Astrocyte (in vitro differentiated cells and primary cell): Measurements from ENCODE around the gene SCRN2. TPM values are rescaled to one million over a fixed set of nuclear protein-coding genes. Genes with fewer than 3 reads are reported as not detected.

Experiments used
- DNase-seq: peaks from one replicate; pipeline ENCODE4 v3.0.0-alpha.2; 2010; ENCODE audit warnings: low read depth
- FAIRE-seq: peaks from 2 replicates; lab custom pipeline; 2011; peaks lifted over from hg19 to GRCh38; lab: Jason Lieb, UNC
- H2AFZ ChIP-seq: 2 replicates; pipeline ENCODE4 v1.6.0; 2012; ENCODE audit warnings: low read depth, low read length, inconsistent platforms
- H3K27ac ChIP-seq: 2 replicates; pipeline ENCODE4 v1.5.1; 2011; ENCODE audit warnings: low read depth, low read length, inconsistent platforms
- H3K27me3 ChIP-seq: 2 replicates; pipeline ENCODE4 v1.6.0; 2011; ENCODE audit warnings: low read length, inconsistent platforms; ENCODE audit not compliant: insufficient read depth
- H3K36me3 ChIP-seq: 2 replicates; pipeline ENCODE4 v1.5.1; 2011; ENCODE audit warnings: low read length, inconsistent platforms; ENCODE audit not compliant: insufficient read depth
- H3K4me1 ChIP-seq: 2 replicates; pipeline ENCODE4 v1.5.1; 2011; ENCODE audit warnings: low read length, inconsistent platforms; ENCODE audit not compliant: insufficient read depth
- H3K4me2 ChIP-seq: 2 replicates; pipeline ENCODE4 v1.6.0; 2012; ENCODE audit warnings: low read length, inconsistent platforms
- H3K4me3 ChIP-seq: 2 replicates; pipeline ENCODE4 v1.5.1; 2011; ENCODE audit warnings: low read depth, mild to moderate bottlenecking, low read length, inconsistent platforms; ENCODE audit not compliant: insufficient read depth
- H3K79me2 ChIP-seq: 2 replicates; pipeline ENCODE4 v1.6.0; 2012; ENCODE audit warnings: mild to moderate bottlenecking, low read length, inconsistent platforms; ENCODE audit not compliant: insufficient read depth
- H3K9ac ChIP-seq: 2 replicates; pipeline ENCODE4 v1.6.0; 2012; ENCODE audit warnings: mild to moderate bottlenecking, low read length, inconsistent platforms
- H3K9me3 ChIP-seq: 2 replicates; pipeline ENCODE4 v1.5.1; 2012; ENCODE audit warnings: low read depth, mild to moderate bottlenecking, low read length, inconsistent platforms; ENCODE audit not compliant: insufficient read depth
- H4K20me1 ChIP-seq: 2 replicates; pipeline ENCODE4 v1.6.0; 2012; ENCODE audit warnings: low read length, inconsistent platforms; ENCODE audit not compliant: insufficient read depth
- H3K27ac Mint-ChIP-seq: one replicate; pipeline ENCODE4 v1.8.0; 2021; ENCODE audit warnings: mild to moderate bottlenecking, mixed read lengths; ENCODE audit not compliant: unreplicated experiment
- H3K27me3 Mint-ChIP-seq: one replicate; pipeline ENCODE4 v1.8.0; 2021; ENCODE audit warnings: low read depth, mixed read lengths; ENCODE audit not compliant: unreplicated experiment
- H3K36me3 Mint-ChIP-seq: one replicate; pipeline ENCODE4 v1.8.0; 2021; ENCODE audit warnings: low read depth, mixed read lengths; ENCODE audit not compliant: unreplicated experiment
- H3K4me1 Mint-ChIP-seq: one replicate; pipeline ENCODE4 v1.8.0; 2021; ENCODE audit warnings: low read depth, mixed read lengths; ENCODE audit not compliant: unreplicated experiment
- H3K4me3 Mint-ChIP-seq: one replicate; pipeline ENCODE4 v1.8.0; 2021; ENCODE audit warnings: mild to moderate bottlenecking, moderate library complexity, mixed read lengths; ENCODE audit not compliant: unreplicated experiment
- H3K9me3 Mint-ChIP-seq: one replicate; pipeline ENCODE4 v1.8.0; 2021; ENCODE audit warnings: mild to moderate bottlenecking, mixed read lengths; ENCODE audit not compliant: unreplicated experiment
- EZH2 ChIP-seq: IDR thresholded peaks from 2 replicates; pipeline ENCODE4 v1.6.1; 2012; ENCODE audit warnings: mild to moderate bottlenecking, low read length, inconsistent platforms; ENCODE audit not compliant: insufficient read depth
- total RNA-seq: library from RNA; stranded (reverse); gene quantifications from 2 replicates; pipeline ENCODE4 v1.2.1, GENCODE V29; 2021
- TF ChIP-seq, protein P1 (sequence below): IDR thresholded peaks from 2 replicates; pipeline ENCODE4 v1.5.1; 2011; ENCODE audit warnings: low read depth, mild to moderate bottlenecking, inconsistent platforms, low read length, moderate library complexity; ENCODE audit not compliant: insufficient read depth

Gene SCRN2
- total RNA-seq, 1 donor from 2014 or later: 17.5 TPM

DNA sequence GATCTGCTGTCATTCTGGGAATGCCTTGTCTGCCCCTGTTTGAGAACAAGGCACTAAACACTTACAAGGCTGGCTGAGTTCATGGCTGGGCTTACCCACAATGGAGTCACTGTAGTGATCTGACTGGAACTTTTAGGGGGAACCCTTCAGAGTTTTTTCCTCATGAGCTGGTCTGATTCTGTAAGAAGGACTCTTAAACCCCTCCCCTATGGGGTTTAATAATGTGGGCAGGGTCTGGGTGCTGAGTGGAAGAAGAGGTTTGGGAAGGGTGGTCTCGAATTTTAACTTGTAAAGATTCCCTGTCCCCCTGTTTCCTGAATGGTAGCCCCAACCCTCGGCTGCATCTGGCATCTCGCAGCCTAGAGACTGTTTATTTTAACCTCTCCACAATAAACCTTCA, 50.0 kb downstream of the SCRN2 start:
- TF ChIP-seq EZH2: no peak
- TF ChIP-seq, protein P1, sequence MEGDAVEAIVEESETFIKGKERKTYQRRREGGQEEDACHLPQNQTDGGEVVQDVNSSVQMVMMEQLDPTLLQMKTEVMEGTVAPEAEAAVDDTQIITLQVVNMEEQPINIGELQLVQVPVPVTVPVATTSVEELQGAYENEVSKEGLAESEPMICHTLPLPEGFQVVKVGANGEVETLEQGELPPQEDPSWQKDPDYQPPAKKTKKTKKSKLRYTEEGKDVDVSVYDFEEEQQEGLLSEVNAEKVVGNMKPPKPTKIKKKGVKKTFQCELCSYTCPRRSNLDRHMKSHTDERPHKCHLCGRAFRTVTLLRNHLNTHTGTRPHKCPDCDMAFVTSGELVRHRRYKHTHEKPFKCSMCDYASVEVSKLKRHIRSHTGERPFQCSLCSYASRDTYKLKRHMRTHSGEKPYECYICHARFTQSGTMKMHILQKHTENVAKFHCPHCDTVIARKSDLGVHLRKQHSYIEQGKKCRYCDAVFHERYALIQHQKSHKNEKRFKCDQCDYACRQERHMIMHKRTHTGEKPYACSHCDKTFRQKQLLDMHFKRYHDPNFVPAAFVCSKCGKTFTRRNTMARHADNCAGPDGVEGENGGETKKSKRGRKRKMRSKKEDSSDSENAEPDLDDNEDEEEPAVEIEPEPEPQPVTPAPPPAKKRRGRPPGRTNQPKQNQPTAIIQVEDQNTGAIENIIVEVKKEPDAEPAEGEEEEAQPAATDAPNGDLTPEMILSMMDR: no peak
- DNase-seq: no peak
- Mint-ChIP-seq H3K9me3 (no peaks in the 10 kb centered on the region), H3K4me3 (no peak overlapping the region), H3K27me3 (peaks cover 66% of the 10 kb centered on the region), H3K36me3 (no peaks in the 10 kb centered on the region), H3K4me1 (no peaks in the 10 kb centered on the region), H3K27ac (no peak overlapping the region)
- Histone ChIP-seq H3K4me2 (no peak overlapping the region), H3K9me3 (no peaks in the 10 kb centered on the region), H3K4me3 (no peak overlapping the region), H4K20me1 (no peaks in the 10 kb centered on the region), H2AFZ (no peak overlapping the region), H3K4me1 (peaks cover 6% of the 10 kb centered on the region), H3K79me2 (no peaks in the 10 kb centered on the region), H3K27ac (no peak overlapping the region), H3K27me3 (peaks cover 61% of the 10 kb centered on the region), H3K36me3 (no peaks in the 10 kb centered on the region), H3K9ac (no peak overlapping the region)
- FAIRE-seq: no peak

DNA sequence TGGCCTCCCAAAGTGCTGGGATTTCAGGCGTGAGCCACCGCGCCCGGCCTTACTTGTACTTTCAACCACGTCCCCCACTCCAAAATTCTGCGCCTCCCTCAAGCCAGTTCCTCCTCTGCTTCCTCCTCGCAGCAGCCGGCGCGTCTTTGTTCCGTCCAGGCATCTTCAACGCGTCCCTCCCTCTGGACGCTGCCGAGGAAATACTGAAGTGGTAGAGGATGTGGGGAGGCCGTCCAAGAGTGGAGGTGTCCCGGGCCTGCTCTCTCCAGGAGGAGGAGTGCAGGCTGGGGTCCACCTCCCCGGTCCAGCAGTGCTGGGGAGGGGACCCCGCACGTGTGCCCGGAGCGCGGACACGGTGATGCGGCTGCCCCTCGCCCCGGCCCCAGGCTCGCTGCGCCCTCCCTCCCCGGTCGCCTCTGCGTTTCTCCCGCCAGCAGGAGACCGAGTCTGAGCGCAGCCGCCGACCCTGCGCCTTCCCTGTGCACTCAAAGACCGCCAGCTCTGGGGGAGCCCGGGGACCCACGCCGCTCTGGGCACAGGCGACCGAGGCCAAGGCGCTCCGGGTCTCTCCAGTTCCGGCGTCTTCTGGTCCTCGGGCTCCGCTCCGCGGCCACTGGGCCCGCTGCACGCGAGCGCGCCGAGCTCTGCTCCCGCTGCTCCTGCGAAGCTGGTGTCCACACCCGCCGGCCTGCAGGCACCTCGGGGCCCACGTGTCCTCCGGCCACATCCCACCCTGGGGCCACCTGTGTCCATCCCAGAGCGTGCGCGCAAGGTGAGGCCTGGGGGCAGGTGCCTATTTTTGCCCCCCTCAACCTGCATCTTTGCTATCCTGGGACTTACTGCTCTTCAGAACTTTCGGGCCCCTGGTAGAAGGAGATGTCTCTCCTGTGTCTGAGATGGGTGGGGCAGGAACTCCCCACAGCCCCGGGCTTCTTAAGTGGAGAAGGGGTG, 51.2 kb downstream of the SCRN2 start:
- H3K27ac Mint-ChIP-seq: no peak overlapping the region
- no peak overlapping the region for H3K9ac ChIP-seq
- no peak for FAIRE-seq

More for the DNA sequence above, 51.2 kb downstream of the SCRN2 start:
- Histone ChIP-seq H3K36me3 (no peaks in the 10 kb centered on the region), H3K4me2 (peak overlapping the region; percentile 77), H3K4me1 (peaks cover 6% of the 10 kb centered on the region), H3K27me3 (peaks cover 64% of the 10 kb centered on the region), H2AFZ (peak overlapping the region; percentile 63), H3K9me3 (no peaks in the 10 kb centered on the region), H3K27ac (no peak overlapping the region), H3K79me2 (no peaks in the 10 kb centered on the region), H4K20me1 (no peaks in the 10 kb centered on the region), H3K4me3 (peak overlapping the region; percentile 5)
- peak; percentile 14 for DNase-seq
- Mint-ChIP-seq H3K4me3 (peak overlapping the region; percentile 78), H3K9me3 (no peaks in the 10 kb centered on the region), H3K4me1 (no peaks in the 10 kb centered on the region), H3K27me3 (peaks cover 71% of the 10 kb centered on the region), H3K36me3 (no peaks in the 10 kb centered on the region)
- TF ChIP-seq, protein P1: peak; percentile 8
- TF ChIP-seq EZH2: no peak

Other genes with a start within 250 kb of the SCRN2 start
- gene KPNB1, start 191.4 kb downstream of the SCRN2 start, total RNA-seq: 467 and 491 TPM in 2 replicates
- gene TBKBP1, start 147.1 kb downstream of the SCRN2 start, total RNA-seq: 26.7 and 28.2 TPM in 2 replicates
- not detected in 2 replicates for gene TBX21, start 108.0 kb downstream of the SCRN2 start, total RNA-seq
- gene OSBPL7, start 19.5 kb downstream of the SCRN2 start, total RNA-seq: 20.7 and 21.4 TPM in 2 replicates
- gene MRPL10, start 9.7 kb downstream of the SCRN2 start, total RNA-seq: 29.8 and 33.2 TPM in 2 replicates
- 0.30 and 0.62 TPM in 2 replicates for gene LRRC46, start 9.6 kb downstream of the SCRN2 start, total RNA-seq
- 1.3 and 1.6 TPM in 2 replicates for gene SP6, start 9.9 kb upstream of the SCRN2 start, total RNA-seq
- 12.1 and 13.0 TPM in 2 replicates for gene SP2, start 55.0 kb upstream of the SCRN2 start, total RNA-seq
- gene PNPO, start 100.3 kb upstream of the SCRN2 start, total RNA-seq: 12.0 and 14.1 TPM in 2 replicates
- gene PRR15L, start 116.6 kb upstream of the SCRN2 start, total RNA-seq: not detected in 2 replicates
- gene CDK5RAP3, start 129.8 kb upstream of the SCRN2 start, total RNA-seq: 59.1 and 62.8 TPM in 2 replicates
- gene COPZ2, start 196.5 kb upstream of the SCRN2 start, total RNA-seq: 25.1 and 38.3 TPM in 2 replicates
- gene NFE2L1, start 207.1 kb upstream of the SCRN2 start, total RNA-seq: 344 and 348 TPM in 2 replicates